Upper lobe of left lung (tissue), 4 donors: ENCODE data around the gene SLC35C1.

ENCODE experiments used
- EP300 ChIP-seq, 4 donors: sonication (generic); formaldehyde crosslinking; IDR thresholded peaks; one replicate each; pipeline ENCODE4 v1.5.1; 2017; ENCODE audit warnings: antibody characterized with exemption in 4 of 4, control low read depth in 2 of 4
- POLR2A ChIP-seq, 4 donors: fragments of 450-650 bp; IDR thresholded peaks; one replicate each; pipeline ENCODE4 v1.5.1; 2016 to 2017; ENCODE audit warnings: antibody characterized with exemption in 4 of 4, mild to moderate bottlenecking in 2 of 4
- TF ChIP-seq, protein P1 (sequence below), 6 experiments: fragments of 450-650 bp in 4 of 6; fragments of 200-600 bp in 2 of 6; sonication (generic) in 2 of 6; IDR thresholded peaks; one replicate each; pipeline ENCODE4 v1.5.1; 2016 to 2019; ENCODE audit warnings: antibody characterized with exemption in 6 of 6

DNA sequence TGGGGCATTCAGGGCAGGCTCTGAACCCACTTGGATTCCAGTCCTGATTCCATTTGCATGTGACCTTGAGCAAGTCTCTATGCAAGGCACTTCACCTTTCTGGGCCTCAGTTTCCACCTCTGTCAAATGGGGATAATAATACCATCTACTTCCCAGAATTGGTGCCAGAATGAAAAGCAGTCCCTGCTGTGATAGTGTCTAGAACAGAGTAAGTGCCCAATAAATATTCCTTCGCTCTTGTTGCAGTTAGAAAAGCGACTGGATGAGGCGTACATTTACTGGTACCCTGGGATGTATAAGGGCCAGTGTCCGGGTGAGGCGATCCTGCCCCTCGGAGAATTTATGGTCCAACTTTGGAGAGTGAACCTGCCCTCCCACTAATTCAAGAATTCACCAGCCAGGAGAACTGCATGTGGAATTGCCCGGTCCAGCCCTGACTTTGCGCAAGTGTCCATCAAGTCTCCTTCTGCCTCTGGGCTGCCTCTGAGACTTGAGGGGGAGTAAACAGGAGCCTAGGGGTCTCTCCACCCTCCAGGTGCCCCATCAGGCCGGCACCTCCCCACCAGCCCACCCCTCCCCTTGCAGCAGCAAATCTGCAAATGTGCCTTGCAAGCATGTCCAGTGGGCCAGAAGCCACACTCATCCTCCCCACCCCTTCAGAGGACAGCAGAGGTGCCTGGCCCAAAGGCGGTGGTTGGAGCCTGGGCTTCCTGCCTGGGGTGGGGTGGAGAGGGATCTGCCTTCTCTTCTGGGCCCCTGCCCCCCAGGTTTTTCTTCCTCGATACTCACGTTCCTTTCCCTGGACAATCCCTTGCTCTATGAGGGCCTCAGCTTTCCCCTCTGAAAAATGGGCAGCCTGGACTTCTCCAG is 30.9 kb upstream of the SLC35C1 start:
- TF ChIP-seq, protein P1, sequence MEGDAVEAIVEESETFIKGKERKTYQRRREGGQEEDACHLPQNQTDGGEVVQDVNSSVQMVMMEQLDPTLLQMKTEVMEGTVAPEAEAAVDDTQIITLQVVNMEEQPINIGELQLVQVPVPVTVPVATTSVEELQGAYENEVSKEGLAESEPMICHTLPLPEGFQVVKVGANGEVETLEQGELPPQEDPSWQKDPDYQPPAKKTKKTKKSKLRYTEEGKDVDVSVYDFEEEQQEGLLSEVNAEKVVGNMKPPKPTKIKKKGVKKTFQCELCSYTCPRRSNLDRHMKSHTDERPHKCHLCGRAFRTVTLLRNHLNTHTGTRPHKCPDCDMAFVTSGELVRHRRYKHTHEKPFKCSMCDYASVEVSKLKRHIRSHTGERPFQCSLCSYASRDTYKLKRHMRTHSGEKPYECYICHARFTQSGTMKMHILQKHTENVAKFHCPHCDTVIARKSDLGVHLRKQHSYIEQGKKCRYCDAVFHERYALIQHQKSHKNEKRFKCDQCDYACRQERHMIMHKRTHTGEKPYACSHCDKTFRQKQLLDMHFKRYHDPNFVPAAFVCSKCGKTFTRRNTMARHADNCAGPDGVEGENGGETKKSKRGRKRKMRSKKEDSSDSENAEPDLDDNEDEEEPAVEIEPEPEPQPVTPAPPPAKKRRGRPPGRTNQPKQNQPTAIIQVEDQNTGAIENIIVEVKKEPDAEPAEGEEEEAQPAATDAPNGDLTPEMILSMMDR (IDR thresholded peaks at IDR 0.05), result no peak
- TF ChIP-seq EP300 (IDR thresholded peaks at IDR 0.05) (no peak), POLR2A (IDR thresholded peaks at IDR 0.05) (no peak)
